Measurements from ENCODE around the gene KCNMA1. TPM values are rescaled to one million over a fixed set of nuclear protein-coding genes. Genes with fewer than 3 reads are reported as not detected.

The KCNMA1 gene
- total and polyA plus RNA-seq, 3 donors from 2014 or later = 13.6 to 36.1 (median 24.7) TPM

DNA sequence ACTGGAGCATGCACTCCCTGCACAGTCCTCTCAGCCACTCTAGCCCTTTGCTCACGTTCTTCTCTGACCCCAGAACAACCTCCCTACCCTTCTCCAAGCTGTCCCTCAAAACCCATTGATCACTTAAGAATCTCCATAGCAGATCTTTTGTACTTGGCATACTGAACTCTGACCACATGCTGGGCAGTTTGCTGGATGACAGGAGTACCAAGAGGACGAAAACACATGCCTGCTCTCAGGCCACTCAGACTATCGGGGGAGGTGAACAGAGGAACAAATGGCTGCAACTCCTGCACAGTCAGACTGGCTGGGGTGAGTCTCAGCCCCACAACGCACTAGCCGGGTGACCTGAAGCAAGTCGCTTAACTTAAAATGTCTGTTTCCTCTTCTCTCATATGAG is 52.7 kb downstream of the KCNMA1 start:
- DNase-seq = no peak
- intact Hi-C loops (cut with DNase I; ENCODE audit: low total_unique reads) = no loop called here
- Histone ChIP-seq H3K4me1 (no peaks in the 10 kb centered on the region), H3K36me3 (ENCODE audit: low read depth, missing control alignments) (no peaks in the 10 kb centered on the region), H3K4me3 (no peak overlapping the region), H3K27ac (no peak overlapping the region), H3K27me3 (no peaks in the 10 kb centered on the region), H3K9me3 (no peaks in the 10 kb centered on the region)
- WGBS, 2 donors = 84 to 91% methylated on average over 6 of the region's 6 CpGs
- TF ChIP-seq, protein P1, sequence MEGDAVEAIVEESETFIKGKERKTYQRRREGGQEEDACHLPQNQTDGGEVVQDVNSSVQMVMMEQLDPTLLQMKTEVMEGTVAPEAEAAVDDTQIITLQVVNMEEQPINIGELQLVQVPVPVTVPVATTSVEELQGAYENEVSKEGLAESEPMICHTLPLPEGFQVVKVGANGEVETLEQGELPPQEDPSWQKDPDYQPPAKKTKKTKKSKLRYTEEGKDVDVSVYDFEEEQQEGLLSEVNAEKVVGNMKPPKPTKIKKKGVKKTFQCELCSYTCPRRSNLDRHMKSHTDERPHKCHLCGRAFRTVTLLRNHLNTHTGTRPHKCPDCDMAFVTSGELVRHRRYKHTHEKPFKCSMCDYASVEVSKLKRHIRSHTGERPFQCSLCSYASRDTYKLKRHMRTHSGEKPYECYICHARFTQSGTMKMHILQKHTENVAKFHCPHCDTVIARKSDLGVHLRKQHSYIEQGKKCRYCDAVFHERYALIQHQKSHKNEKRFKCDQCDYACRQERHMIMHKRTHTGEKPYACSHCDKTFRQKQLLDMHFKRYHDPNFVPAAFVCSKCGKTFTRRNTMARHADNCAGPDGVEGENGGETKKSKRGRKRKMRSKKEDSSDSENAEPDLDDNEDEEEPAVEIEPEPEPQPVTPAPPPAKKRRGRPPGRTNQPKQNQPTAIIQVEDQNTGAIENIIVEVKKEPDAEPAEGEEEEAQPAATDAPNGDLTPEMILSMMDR (IDR thresholded peaks at IDR 0.05) = no peak
- TF ChIP-seq POLR2A (IDR thresholded peaks at IDR 0.05) = no peak

DNA sequence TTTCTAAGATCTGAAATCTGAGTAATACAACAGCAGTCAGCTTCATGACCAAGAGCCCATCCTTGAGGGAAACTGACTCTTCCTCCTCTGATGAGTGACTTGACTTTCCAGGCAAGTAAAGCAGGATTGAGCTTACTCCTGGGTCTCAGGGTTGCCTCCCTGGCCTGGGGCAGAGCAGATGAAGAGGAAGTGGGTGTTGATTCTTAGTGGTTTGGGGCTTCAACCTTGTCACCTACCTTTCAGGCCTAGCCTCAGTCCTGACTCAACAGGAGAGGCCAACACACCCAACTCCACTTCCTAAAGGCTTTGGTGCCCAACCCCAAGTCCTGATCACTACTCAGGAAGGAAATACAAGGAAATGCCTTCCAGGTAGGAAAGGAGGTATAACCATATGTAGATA is 54.1 kb downstream of the KCNMA1 start:
- Histone ChIP-seq H3K9me3 (no peaks in the 10 kb centered on the region), H3K27me3 (no peaks in the 10 kb centered on the region), H3K4me1 (no peaks in the 10 kb centered on the region), H3K27ac (no peak overlapping the region), H3K36me3 (ENCODE audit: low read depth, missing control alignments) (no peaks in the 10 kb centered on the region), H3K4me3 (no peak overlapping the region)
- TF ChIP-seq, protein P1 (IDR thresholded peaks at IDR 0.05) = no peak
- no peak for TF ChIP-seq POLR2A (IDR thresholded peaks at IDR 0.05)
- intact Hi-C loops (cut with DNase I; ENCODE audit: low total_unique reads) = no loop called here
- no peak for DNase-seq

DNA sequence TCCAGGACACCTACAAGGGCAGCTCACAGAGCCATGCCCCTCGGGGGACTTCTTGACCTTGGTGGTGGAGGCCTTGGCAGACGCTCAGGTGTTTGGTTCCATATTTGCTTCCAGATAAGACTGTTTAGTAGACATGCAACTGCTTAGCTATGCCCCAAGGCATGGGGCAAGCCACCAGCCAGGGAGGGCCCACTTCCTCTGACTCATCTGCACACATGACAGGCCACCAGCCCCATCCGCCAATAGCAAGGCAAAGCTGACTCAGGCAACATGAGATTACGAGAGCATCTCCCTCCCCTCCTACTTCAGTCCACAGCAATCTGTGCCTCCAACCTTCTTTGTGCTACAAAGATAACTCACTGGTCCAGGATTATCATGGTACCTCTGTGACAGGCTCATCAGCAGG is 54.9 kb downstream of the KCNMA1 start:
- H3K4me3 ChIP-seq = no peak overlapping the region
- H3K9me3 ChIP-seq = no peaks in the 10 kb centered on the region
- no peaks in the 10 kb centered on the region for H3K4me1 ChIP-seq
- no peaks in the 10 kb centered on the region for H3K36me3 ChIP-seq (ENCODE audit: low read depth, missing control alignments)
- H3K27ac ChIP-seq = no peak overlapping the region
- 71 to 72% methylated on average over 4 of the region's 4 CpGs for WGBS, 2 donors
- no peaks in the 10 kb centered on the region for H3K27me3 ChIP-seq
- intact Hi-C loops (cut with DNase I; ENCODE audit: low total_unique reads) = no loop called here
- DNase-seq = no peak
- TF ChIP-seq, protein P1 (IDR thresholded peaks at IDR 0.05) = no peak
- no peak for TF ChIP-seq POLR2A (IDR thresholded peaks at IDR 0.05)

DNA sequence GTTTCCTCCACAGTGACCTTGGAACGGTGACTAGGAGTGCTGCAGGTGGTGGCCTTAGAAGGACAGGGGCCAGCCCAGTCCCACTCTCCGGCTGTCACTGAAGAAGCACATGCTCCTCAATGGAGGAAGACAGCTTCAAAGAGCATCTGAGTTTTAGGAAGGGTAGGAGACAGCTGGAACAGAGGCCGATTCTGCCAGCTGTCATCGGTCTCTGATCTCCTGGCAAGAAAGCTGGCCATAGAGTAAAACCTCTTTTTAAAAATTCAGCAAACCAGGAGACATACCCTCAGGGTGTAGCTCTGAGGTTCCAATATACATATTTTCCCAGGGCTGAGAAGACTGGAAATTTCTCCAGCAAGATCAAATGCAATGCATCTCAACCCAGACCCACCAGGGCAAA is 55.9 kb downstream of the KCNMA1 start:
- no peak for TF ChIP-seq POLR2A (IDR thresholded peaks at IDR 0.05)
- TF ChIP-seq, protein P1 (IDR thresholded peaks at IDR 0.05) = no peak
- Histone ChIP-seq H3K9me3 (no peaks in the 10 kb centered on the region), H3K36me3 (ENCODE audit: low read depth, missing control alignments) (no peaks in the 10 kb centered on the region), H3K4me3 (no peak overlapping the region), H3K27me3 (no peaks in the 10 kb centered on the region), H3K27ac (no peak overlapping the region), H3K4me1 (no peaks in the 10 kb centered on the region)
- no peak for DNase-seq
- intact Hi-C loops (cut with DNase I; ENCODE audit: low total_unique reads) = no loop called here
- WGBS, 2 donors = 80 to 91% methylated on average over 4 of the region's 4 CpGs

DNA sequence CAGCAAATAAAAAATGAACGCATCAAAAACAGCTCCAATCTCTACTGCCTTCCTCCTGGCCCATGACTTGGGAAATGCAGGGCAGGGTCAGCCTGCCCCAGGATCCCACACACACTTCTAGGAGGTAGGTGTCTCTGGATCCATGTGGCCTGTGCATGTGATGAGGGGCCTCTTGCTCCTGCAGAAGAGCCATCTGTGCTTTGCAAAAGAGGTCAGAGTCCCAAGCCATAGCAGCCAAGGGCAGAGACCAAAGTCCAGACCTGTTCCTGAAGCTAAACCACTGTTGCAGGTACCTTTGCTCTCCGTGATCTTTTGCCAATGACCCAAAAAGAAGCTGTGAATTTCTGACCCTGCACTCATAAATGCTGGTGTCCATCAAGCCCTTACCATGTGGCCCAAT is 57.1 kb downstream of the KCNMA1 start:
- Histone ChIP-seq H3K36me3 (ENCODE audit: low read depth, missing control alignments) (no peaks in the 10 kb centered on the region), H3K9me3 (no peaks in the 10 kb centered on the region), H3K27ac (no peak overlapping the region), H3K4me1 (no peaks in the 10 kb centered on the region), H3K4me3 (no peak overlapping the region), H3K27me3 (no peaks in the 10 kb centered on the region)
- no peak for TF ChIP-seq POLR2A (IDR thresholded peaks at IDR 0.05)
- TF ChIP-seq, protein P1 (IDR thresholded peaks at IDR 0.05) = no peak
- DNase-seq = no peak
- intact Hi-C loops (cut with DNase I; ENCODE audit: low total_unique reads) = no loop called here
- WGBS, 2 donors = 74 to 95% methylated on average over 2 of the region's 2 CpGs
